ENCODE results near the gene VPS26B.
A peak's percentile ranks its signal among the peaks of the same experiment; 100 is the strongest.
"Not testable (repeated sequence)": the region's sequence is repeated elsewhere in the genome, so short reads cannot be mapped to it uniquely, and the experiment has no call there.

VPS26B gene

GRCh38 chr11:134188092-134188491 is 36.4 kb upstream of the VPS26B start:
- H3K9ac ChIP-seq (ENCODE audit: low read length); H2AFZ ChIP-seq (ENCODE audit: insufficient read depth, low read length, poor library complexity); H3K23ac ChIP-seq (ENCODE audit: low read length); H4K8ac ChIP-seq (ENCODE audit: low read depth, low read length); H4K91ac ChIP-seq (ENCODE audit: low read depth, low read length); H3K79me1 ChIP-seq (ENCODE audit: low read length); H3K27me3 ChIP-seq (ENCODE audit: insufficient read depth, low read length); H3K4me2 ChIP-seq (ENCODE audit: low read length); H3K27ac ChIP-seq (ENCODE audit: low read depth, low read length); H3K4ac ChIP-seq (ENCODE audit: low read depth, low read length); H2BK12ac ChIP-seq (ENCODE audit: low read length); H3K18ac ChIP-seq (ENCODE audit: low read length); H2AK5ac ChIP-seq (ENCODE audit: low read length); H3K14ac ChIP-seq (ENCODE audit: low read length); DNase-seq; H3K4me1 ChIP-seq (ENCODE audit: control insufficient read depth in 1 of 2, insufficient read depth in 2 of 2, low read length in 2 of 2); H3K9me3 ChIP-seq (ENCODE audit: insufficient read depth, low read depth, low read length); H2BK5ac ChIP-seq (ENCODE audit: low read depth, low read length, poor library complexity); H3K79me2 ChIP-seq (ENCODE audit: control insufficient read depth, insufficient read depth, low read length, poor library complexity); H3K4me3 ChIP-seq (ENCODE audit: low read depth, low read length); H2BK120ac ChIP-seq (ENCODE audit: insufficient read depth, low read length, poor library complexity); H4K12ac ChIP-seq (ENCODE audit: low read depth, low read length): not testable (repeated sequence)
- no CpG with 5 or more reads among the region's 8 CpGs for WGBS (ENCODE audit: extremely low coverage, insufficient coverage, insufficient read length)
- H3K36me3 ChIP-seq (ENCODE audit: control insufficient read depth in 1 of 2, insufficient read depth in 2 of 2, low read length in 2 of 2) = peaks cover 18 to 32% of the 10 kb centered on the region in 2 experiments

GRCh38 chr11:134196756-134197155 is 27.7 kb upstream of the VPS26B start:
- Histone ChIP-seq H3K23ac (ENCODE audit: low read length) (no peak overlapping the region), H4K91ac (ENCODE audit: low read depth, low read length) (no peak overlapping the region), H3K4me3 (ENCODE audit: low read depth, low read length) (no peak overlapping the region), H3K79me2 (ENCODE audit: control insufficient read depth, insufficient read depth, low read length, poor library complexity) (no peaks in the 10 kb centered on the region), H3K27ac (ENCODE audit: low read depth, low read length) (no peak overlapping the region), H3K9ac (ENCODE audit: low read length) (no peak overlapping the region), H3K4ac (ENCODE audit: low read depth, low read length) (no peak overlapping the region), H2BK12ac (ENCODE audit: low read length) (no peak overlapping the region), H3K4me2 (ENCODE audit: low read length) (no peak overlapping the region), H4K8ac (ENCODE audit: low read depth, low read length) (no peak overlapping the region), H3K36me3 (ENCODE audit: control insufficient read depth in 1 of 2, insufficient read depth in 2 of 2, low read length in 2 of 2) (peaks cover 17 to 22% of the 10 kb centered on the region in 2 experiments), H3K14ac (ENCODE audit: low read length) (no peak overlapping the region), H3K27me3 (ENCODE audit: insufficient read depth, low read length) (no peaks in the 10 kb centered on the region), H2AK5ac (ENCODE audit: low read length) (no peak overlapping the region), H3K9me3 (ENCODE audit: insufficient read depth, low read depth, low read length) (no peaks in the 10 kb centered on the region), H2AFZ (ENCODE audit: insufficient read depth, low read length, poor library complexity) (no peak overlapping the region), H3K79me1 (ENCODE audit: low read length) (no peaks in the 10 kb centered on the region), H3K4me1 (ENCODE audit: control insufficient read depth in 1 of 2, insufficient read depth in 2 of 2, low read length in 2 of 2) (no peaks in the 10 kb centered on the region), H2BK120ac (ENCODE audit: insufficient read depth, low read length, poor library complexity) (no peak overlapping the region), H2BK5ac (ENCODE audit: low read depth, low read length, poor library complexity) (no peak overlapping the region), H4K12ac (ENCODE audit: low read depth, low read length) (no peak overlapping the region), H3K18ac (ENCODE audit: low read length) (no peak overlapping the region)
- WGBS (ENCODE audit: extremely low coverage, insufficient coverage, insufficient read length) = no CpG with 5 or more reads among the region's 4 CpGs
- no peak for DNase-seq

- no peak overlapping the region for H2BK5ac ChIP-seq (ENCODE audit: low read depth, low read length, poor library complexity)
- no peak overlapping the region for H2AFZ ChIP-seq (ENCODE audit: insufficient read depth, low read length, poor library complexity)
- peak; percentile 57 to 88 for DNase-seq
- H4K12ac ChIP-seq (ENCODE audit: low read depth, low read length) = no peak overlapping the region
- H3K9me3 ChIP-seq (ENCODE audit: insufficient read depth, low read depth, low read length) = no peaks in the 10 kb centered on the region
- H3K27ac ChIP-seq (ENCODE audit: low read depth, low read length) = no peak overlapping the region
- no peak overlapping the region for H3K14ac ChIP-seq (ENCODE audit: low read length)
- H3K27me3 ChIP-seq (ENCODE audit: insufficient read depth, low read length) = no peaks in the 10 kb centered on the region
- no peak overlapping the region for H4K8ac ChIP-seq (ENCODE audit: low read depth, low read length)
- no peak overlapping the region for H2BK12ac ChIP-seq (ENCODE audit: low read length)
- no peak overlapping the region for H3K18ac ChIP-seq (ENCODE audit: low read length)
- no peak overlapping the region for H3K4me3 ChIP-seq (ENCODE audit: low read depth, low read length)
- no peak overlapping the region for H3K23ac ChIP-seq (ENCODE audit: low read length)
- no peak overlapping the region for H3K4me2 ChIP-seq (ENCODE audit: low read length)
- H3K79me2 ChIP-seq (ENCODE audit: control insufficient read depth, insufficient read depth, low read length, poor library complexity) = no peaks in the 10 kb centered on the region
- no peak overlapping the region for H3K4ac ChIP-seq (ENCODE audit: low read depth, low read length)
- no peak overlapping the region for H4K91ac ChIP-seq (ENCODE audit: low read depth, low read length)
- WGBS (ENCODE audit: extremely low coverage, insufficient coverage, insufficient read length) = no CpG with 5 or more reads among the region's 9 CpGs
- H3K36me3 ChIP-seq (ENCODE audit: control insufficient read depth in 1 of 2, insufficient read depth in 2 of 2, low read length in 2 of 2) = peaks cover 15 to 26% of the 10 kb centered on the region in 2 experiments
- H3K79me1 ChIP-seq (ENCODE audit: low read length) = no peaks in the 10 kb centered on the region
- no peak overlapping the region for H3K9ac ChIP-seq (ENCODE audit: low read length)
- no peak overlapping the region for H2BK120ac ChIP-seq (ENCODE audit: insufficient read depth, low read length, poor library complexity)
- no peak overlapping the region for H2AK5ac ChIP-seq (ENCODE audit: low read length)
- H3K4me1 ChIP-seq (ENCODE audit: control insufficient read depth in 1 of 2, insufficient read depth in 2 of 2, low read length in 2 of 2) = no peaks in the 10 kb centered on the region
These were observed 24.9 kb upstream of the VPS26B start for GRCh38 chr11:134199531-134199930.

- Histone ChIP-seq H3K79me2 (ENCODE audit: control insufficient read depth, insufficient read depth, low read length, poor library complexity) (no peaks in the 10 kb centered on the region), H2AK5ac (ENCODE audit: low read length) (no peak overlapping the region), H3K4me1 (ENCODE audit: control insufficient read depth in 1 of 2, insufficient read depth in 2 of 2, low read length in 2 of 2) (no peaks in the 10 kb centered on the region), H3K23ac (ENCODE audit: low read length) (no peak overlapping the region), H3K4me3 (ENCODE audit: low read depth, low read length) (no peak overlapping the region), H2BK5ac (ENCODE audit: low read depth, low read length, poor library complexity) (no peak overlapping the region), H3K18ac (ENCODE audit: low read length) (no peak overlapping the region), H3K27me3 (ENCODE audit: insufficient read depth, low read length) (no peaks in the 10 kb centered on the region), H3K9ac (ENCODE audit: low read length) (no peak overlapping the region), H2AFZ (ENCODE audit: insufficient read depth, low read length, poor library complexity) (no peak overlapping the region), H3K9me3 (ENCODE audit: insufficient read depth, low read depth, low read length) (no peaks in the 10 kb centered on the region), H2BK12ac (ENCODE audit: low read length) (no peak overlapping the region), H2BK120ac (ENCODE audit: insufficient read depth, low read length, poor library complexity) (no peak overlapping the region), H3K4me2 (ENCODE audit: low read length) (no peak overlapping the region), H3K36me3 (ENCODE audit: control insufficient read depth in 1 of 2, insufficient read depth in 2 of 2, low read length in 2 of 2) (peaks cover 16 to 28% of the 10 kb centered on the region in 2 experiments), H3K14ac (ENCODE audit: low read length) (no peak overlapping the region), H3K79me1 (ENCODE audit: low read length) (no peaks in the 10 kb centered on the region), H3K4ac (ENCODE audit: low read depth, low read length) (no peak overlapping the region), H4K12ac (ENCODE audit: low read depth, low read length) (no peak overlapping the region), H4K8ac (ENCODE audit: low read depth, low read length) (no peak overlapping the region), H4K91ac (ENCODE audit: low read depth, low read length) (no peak overlapping the region), H3K27ac (ENCODE audit: low read depth, low read length) (no peak overlapping the region)
- no CpG with 5 or more reads among the region's 6 CpGs for WGBS (ENCODE audit: extremely low coverage, insufficient coverage, insufficient read length)
- peak; percentile 16 to 80 for DNase-seq
These were observed 23.8 kb upstream of the VPS26B start for GRCh38 chr11:134200688-134201087.

Measured in trophoblast cell (in vitro differentiated cells and primary cell).